Cortex of kidney (tissue), 1 donor: ENCODE data around the gene HJURP.
"Not testable (repeated sequence)": the region's sequence is repeated elsewhere in the genome, so short reads cannot be mapped to it uniquely, and the experiment has no call there.

Experiments used
- DNase-seq: peaks from one replicate; lab custom pipeline; 2025; lab: John Stamatoyannopoulos, UW

The HJURP gene

GRCh38 chr2:233854241-233854981 is at the start of gene HJURP:
HJURP (minus strand) TSS chr2:233854535; CDS start chr2:233854500, 35 bp downstream.
- DNase-seq = no peak

GRCh38 chr2:233901884-233902283 is 47.5 kb upstream of the HJURP start:
- DNase-seq = no peak

GRCh38 chr2:233901367-233901766 is 47.0 kb upstream of the HJURP start:
- no peak for DNase-seq

GRCh38 chr2:233896253-233896652 is 41.9 kb upstream of the HJURP start:
- DNase-seq = not testable (repeated sequence)

GRCh38 chr2:233892793-233893192 is 38.5 kb upstream of the HJURP start:
- DNase-seq = no peak

GRCh38 chr2:233882353-233882752 is 28.0 kb upstream of the HJURP start:
- no peak for DNase-seq

- not testable (repeated sequence) for DNase-seq
Observed at GRCh38 chr2:233872125-233872524, 17.8 kb upstream of the HJURP start.

- no peak for DNase-seq
Observed at GRCh38 chr2:233871432-233871831, 17.1 kb upstream of the HJURP start.

GRCh38 chr2:233867993-233868532 is 13.7 kb upstream of the HJURP start, which contains the start of gene MSL3B:
MSL3B (minus strand) TSS chr2:233868386.
- no peak for DNase-seq

GRCh38 chr2:233866479-233866878 is 12.1 kb upstream of the HJURP start:
- no peak for DNase-seq

GRCh38 chr2:233865838-233866237 is 11.5 kb upstream of the HJURP start:
- DNase-seq = no peak

GRCh38 chr2:233862261-233862768 is 8.0 kb upstream of the HJURP start:
- no peak for DNase-seq

GRCh38 chr2:233858331-233858730 is 4.0 kb upstream of the HJURP start:
- no peak for DNase-seq

GRCh38 chr2:233857511-233858141 is 3.3 kb upstream of the HJURP start:
- no peak for DNase-seq

- DNase-seq = no peak
Observed at GRCh38 chr2:233856184-233856583, 1.8 kb upstream of the HJURP start.

GRCh38 chr2:233855345-233855744 is 1.0 kb upstream of the HJURP start:
- no peak for DNase-seq

- no peak for DNase-seq
Observed at GRCh38 chr2:233853883-233854240, 473 bp downstream of the HJURP start.

- no peak for DNase-seq
Observed at GRCh38 chr2:233853353-233853752, 982 bp downstream of the HJURP start.

GRCh38 chr2:233852056-233852455 is 2.3 kb downstream of the HJURP start:
- no peak for DNase-seq

- DNase-seq = no peak
Observed at GRCh38 chr2:233851169-233851568, 3.2 kb downstream of the HJURP start.

GRCh38 chr2:233850745-233851144 is 3.6 kb downstream of the HJURP start:
- no peak for DNase-seq

- DNase-seq = no peak
Observed at GRCh38 chr2:233849607-233850271, 4.6 kb downstream of the HJURP start.

- DNase-seq = no peak
Observed at GRCh38 chr2:233848276-233848675, 6.1 kb downstream of the HJURP start.
